MG63 (cell line): ENCODE data around the gene OXCT1. TPM values are rescaled to one million over a fixed set of nuclear protein-coding genes. Genes with fewer than 3 reads are reported as not detected.
A peak's percentile ranks its signal among the peaks of the same experiment; 100 is the strongest.
"Not testable (repeated sequence)": the region's sequence is repeated elsewhere in the genome, so short reads cannot be mapped to it uniquely, and the experiment has no call there.

Experiments
- DNase-seq: peaks from one replicate; pipeline ENCODE4 v3.0.0-alpha.2; 2020
- H3K27me3 ChIP-seq: fragments of 250-450 bp; sonication (Bioruptor Pico); 2 replicates; pipeline ENCODE4 v1.5.1; 2020; ENCODE audit warnings: mild to moderate bottlenecking, moderate library complexity
- H3K36me3 ChIP-seq: fragments of 250-450 bp; sonication (Bioruptor Pico); 2 replicates; pipeline ENCODE4 v1.5.1; 2020; ENCODE audit warnings: mild to moderate bottlenecking, moderate library complexity
- H3K4me3 ChIP-seq: fragments of 250-450 bp; sonication (Bioruptor Pico); 2 replicates; pipeline ENCODE4 v1.5.1; 2020; ENCODE audit warnings: mild to moderate bottlenecking, moderate library complexity
- H3K9me3 ChIP-seq: fragments of 250-450 bp; sonication (Bioruptor Pico); 2 replicates; pipeline ENCODE4 v1.5.1; 2020; ENCODE audit warnings: mild to moderate bottlenecking, moderate library complexity
- total RNA-seq: library from RNA; depleted of rRNA; stranded (reverse); fragments of >200 nt; shearing (Covaris generic); gene quantifications from 2 replicates; pipeline ENCODE4 v1.2.3, GENCODE V29; 2014; ENCODE audit warnings: low replicate concordance

OXCT1 gene
- total RNA-seq, 1 experiment from 2014 or later: 30.0 TPM

DNA sequence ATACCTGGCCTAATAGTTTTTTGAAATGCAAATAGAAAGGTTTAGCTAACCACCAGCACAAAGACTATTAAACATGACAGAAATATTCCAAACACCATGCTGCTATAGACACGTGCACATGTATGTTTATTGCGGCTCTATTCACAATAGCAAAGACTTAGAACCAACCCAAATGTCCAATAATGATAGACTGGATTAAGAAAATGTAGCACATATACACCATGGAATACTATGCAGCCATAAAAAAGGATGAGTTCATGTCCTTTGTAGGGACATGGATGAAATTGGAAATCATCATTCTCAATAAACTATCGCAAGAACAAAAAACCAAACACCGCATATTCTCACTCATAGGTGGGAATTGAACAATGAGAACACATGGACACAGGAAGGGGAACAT, 55.9 kb downstream of the OXCT1 start:
- not testable (repeated sequence) for DNase-seq, H3K27me3 ChIP-seq, H3K9me3 ChIP-seq, H3K36me3 ChIP-seq, H3K4me3 ChIP-seq

- DNase-seq: no peak
- Histone ChIP-seq H3K27me3 (no peaks in the 10 kb centered on the region), H3K36me3 (no peaks in the 10 kb centered on the region), H3K4me3 (no peak overlapping the region), H3K9me3 (no peaks in the 10 kb centered on the region)
Measured at GRCh38 chr5:41812156-41812555, 58.1 kb downstream of the OXCT1 start.

DNA sequence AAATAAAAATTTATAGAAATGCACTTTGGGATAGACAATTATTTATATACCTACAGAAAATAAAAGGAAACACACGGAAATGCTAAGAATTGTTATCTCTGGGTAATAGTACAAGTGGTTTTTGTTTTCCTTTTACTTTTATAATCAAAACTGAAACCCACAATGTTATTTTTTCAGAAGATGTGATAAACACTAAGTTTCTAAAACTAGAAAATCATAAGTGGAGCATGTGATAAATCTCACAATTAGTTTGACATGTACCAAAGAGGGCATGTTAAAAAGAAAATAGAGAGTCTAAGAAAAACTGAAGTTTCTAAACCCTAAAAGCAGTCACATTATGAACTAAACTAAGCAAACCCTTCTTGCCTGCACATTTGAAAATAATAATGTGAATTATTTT, 61.1 kb downstream of the OXCT1 start:
- H3K36me3 ChIP-seq: no peaks in the 10 kb centered on the region; the same call in 1 of the 2 replicates
- H3K4me3 ChIP-seq: no peak overlapping the region
- DNase-seq: no peak
- no peaks in the 10 kb centered on the region for H3K9me3 ChIP-seq
- no peaks in the 10 kb centered on the region for H3K27me3 ChIP-seq

- no peaks in the 10 kb centered on the region for H3K9me3 ChIP-seq
- DNase-seq: no peak
- H3K36me3 ChIP-seq: no peaks in the 10 kb centered on the region; the same call in 1 of the 2 replicates
- H3K4me3 ChIP-seq: no peak overlapping the region
- H3K27me3 ChIP-seq: no peaks in the 10 kb centered on the region
Measured at GRCh38 chr5:41808294-41808693, 61.9 kb downstream of the OXCT1 start.

DNA sequence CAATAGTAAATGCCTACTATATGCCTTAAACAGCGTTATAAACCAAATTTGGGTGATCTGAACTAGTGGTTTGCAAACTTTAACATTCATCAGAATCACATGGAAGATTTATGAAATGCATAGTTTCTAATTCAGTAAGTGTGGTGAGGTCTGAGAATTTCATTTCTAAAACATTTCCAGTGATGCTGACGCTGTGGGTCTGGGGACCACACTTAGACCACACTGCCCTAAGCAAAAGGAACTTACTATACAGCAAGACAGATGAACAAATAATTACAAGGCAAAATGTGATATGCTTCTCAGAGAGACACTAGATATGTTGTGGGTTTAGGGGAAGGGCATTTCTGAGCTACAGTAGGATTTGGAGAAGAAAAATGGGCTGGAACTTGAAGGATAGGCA, 72.6 kb downstream of the OXCT1 start:
- Histone ChIP-seq H3K36me3 (peaks cover 14% of the 10 kb centered on the region), H3K4me3 (no peak overlapping the region), H3K9me3 (no peaks in the 10 kb centered on the region), H3K27me3 (no peaks in the 10 kb centered on the region)
- DNase-seq: no peak

DNA sequence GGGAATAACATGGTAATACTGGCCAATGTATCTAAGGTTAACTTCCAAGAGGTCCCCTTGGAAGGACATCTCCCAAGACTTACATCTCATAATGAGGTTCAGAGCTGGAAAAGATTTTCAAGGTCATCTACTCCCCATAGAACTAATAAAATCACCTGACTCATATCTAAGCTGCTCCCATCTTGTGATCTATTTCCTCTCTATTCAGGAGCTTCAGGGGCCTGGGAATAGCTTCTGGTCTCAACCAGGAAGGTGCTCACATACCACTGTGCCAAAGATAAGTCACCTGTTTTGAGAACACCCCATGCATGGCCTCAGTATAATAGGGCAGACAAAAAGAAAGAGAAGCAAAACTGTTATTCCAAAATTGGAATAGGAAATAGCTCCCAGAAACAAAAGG, 74.2 kb downstream of the OXCT1 start:
- no peak for DNase-seq
- peaks cover 14% of the 10 kb centered on the region for H3K36me3 ChIP-seq

DNA sequence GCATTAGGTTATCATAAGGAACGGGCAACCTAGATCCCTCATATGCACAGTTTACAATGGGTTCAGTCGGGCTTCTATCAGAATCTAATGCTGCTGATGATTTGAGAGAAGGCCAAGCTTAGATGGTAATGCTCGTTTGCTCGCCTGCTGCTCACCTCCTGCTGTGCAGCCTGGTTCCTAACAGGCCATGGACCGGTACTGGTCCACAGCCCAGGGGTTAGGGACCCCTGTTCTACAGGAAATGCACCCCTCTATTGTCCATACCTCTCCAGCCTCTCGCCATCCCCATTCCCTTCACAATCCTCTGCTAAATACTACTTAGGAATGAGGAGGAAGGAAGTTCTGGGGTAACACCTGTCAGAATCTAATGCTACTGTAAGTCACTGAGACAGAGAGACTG, 75.1 kb downstream of the OXCT1 start:
- peaks cover 14% of the 10 kb centered on the region for H3K36me3 ChIP-seq
- H3K4me3 ChIP-seq: no peak overlapping the region
- no peaks in the 10 kb centered on the region for H3K9me3 ChIP-seq
- H3K27me3 ChIP-seq: no peaks in the 10 kb centered on the region
- no peak for DNase-seq

More for the DNA sequence above, 74.2 kb downstream of the OXCT1 start:
- Histone ChIP-seq H3K9me3 (no peaks in the 10 kb centered on the region), H3K27me3 (no peaks in the 10 kb centered on the region), H3K4me3 (no peak overlapping the region)

GRCh38 chr5:41794471-41794870, 75.8 kb downstream of the OXCT1 start:
- peaks cover 8% of the 10 kb centered on the region for H3K36me3 ChIP-seq
- no peak overlapping the region for H3K4me3 ChIP-seq
- DNase-seq: peak; percentile 70
- H3K9me3 ChIP-seq: no peaks in the 10 kb centered on the region
- H3K27me3 ChIP-seq: no peaks in the 10 kb centered on the region

- Histone ChIP-seq H3K36me3 (peaks cover 6% of the 10 kb centered on the region; the same call in 1 of the 2 replicates), H3K4me3 (no peak overlapping the region), H3K9me3 (no peaks in the 10 kb centered on the region), H3K27me3 (no peaks in the 10 kb centered on the region)
- DNase-seq: peak; percentile 74
Measured at GRCh38 chr5:41793141-41793770, 77.0 kb downstream of the OXCT1 start.

GRCh38 chr5:41790038-41790776, 80.0 kb downstream of the OXCT1 start:
- no peaks in the 10 kb centered on the region for H3K27me3 ChIP-seq
- DNase-seq: no peak
- no peak overlapping the region for H3K4me3 ChIP-seq
- peaks cover 2% of the 10 kb centered on the region; the same call in 1 of the 2 replicates for H3K36me3 ChIP-seq
- no peaks in the 10 kb centered on the region for H3K9me3 ChIP-seq

DNA sequence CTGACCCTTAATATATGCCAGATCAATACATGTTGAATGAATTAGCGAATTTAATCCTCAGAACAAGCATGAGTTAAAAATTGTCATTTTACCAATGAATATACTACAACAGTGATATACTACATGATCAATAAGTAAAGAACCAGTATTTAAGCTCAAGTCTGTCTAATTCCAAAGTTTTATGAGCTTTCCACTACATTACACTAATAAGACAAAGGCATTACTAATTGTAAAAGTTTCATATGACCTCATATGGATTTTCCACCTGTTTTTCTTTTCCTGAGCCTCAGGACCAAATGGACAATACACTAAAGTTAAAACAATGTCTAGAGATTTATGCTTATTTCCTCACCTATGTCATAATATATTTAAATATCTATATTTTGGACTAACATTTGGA, 80.8 kb downstream of the OXCT1 start:
- Histone ChIP-seq H3K27me3 (no peaks in the 10 kb centered on the region), H3K36me3 (peaks cover 2% of the 10 kb centered on the region; the same call in 1 of the 2 replicates), H3K4me3 (no peak overlapping the region), H3K9me3 (no peaks in the 10 kb centered on the region)
- no peak for DNase-seq

- Histone ChIP-seq H3K27me3 (no peaks in the 10 kb centered on the region), H3K9me3 (no peaks in the 10 kb centered on the region), H3K36me3 (peaks cover 2% of the 10 kb centered on the region; the same call in 1 of the 2 replicates), H3K4me3 (no peak overlapping the region)
- peak; percentile 3 for DNase-seq
Measured at GRCh38 chr5:41788941-41789368, 81.3 kb downstream of the OXCT1 start.

DNA sequence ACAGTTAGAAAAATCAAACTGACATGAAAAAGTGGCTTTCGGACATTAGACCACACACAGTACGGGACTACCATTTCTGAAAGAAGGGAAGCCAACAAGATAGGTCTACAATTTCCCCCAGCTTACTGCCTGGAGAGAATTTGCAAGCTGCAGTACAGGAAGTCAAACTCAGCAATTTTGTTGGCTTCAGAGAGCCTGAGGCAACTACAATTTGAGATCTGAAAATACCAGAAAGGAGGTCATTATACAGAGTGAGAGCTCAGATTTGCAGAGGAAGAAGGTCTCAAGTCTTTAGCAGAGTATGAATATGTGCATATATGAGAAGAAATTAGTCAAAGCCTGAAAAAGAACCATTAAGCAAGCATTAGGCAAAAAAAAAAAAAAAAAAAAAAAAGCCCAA, 83.0 kb downstream of the OXCT1 start:
- Histone ChIP-seq H3K4me3 (no peak overlapping the region), H3K36me3 (no peaks in the 10 kb centered on the region; the same call in 1 of the 2 replicates), H3K9me3 (no peaks in the 10 kb centered on the region), H3K27me3 (no peaks in the 10 kb centered on the region)
- no peak for DNase-seq

- no peaks in the 10 kb centered on the region for H3K27me3 ChIP-seq
- no peaks in the 10 kb centered on the region for H3K9me3 ChIP-seq
- DNase-seq: no peak
- no peaks in the 10 kb centered on the region; the same call in none of the 2 replicates for H3K36me3 ChIP-seq
- no peak overlapping the region for H3K4me3 ChIP-seq
Measured at GRCh38 chr5:41785061-41785460, 85.2 kb downstream of the OXCT1 start.

DNA sequence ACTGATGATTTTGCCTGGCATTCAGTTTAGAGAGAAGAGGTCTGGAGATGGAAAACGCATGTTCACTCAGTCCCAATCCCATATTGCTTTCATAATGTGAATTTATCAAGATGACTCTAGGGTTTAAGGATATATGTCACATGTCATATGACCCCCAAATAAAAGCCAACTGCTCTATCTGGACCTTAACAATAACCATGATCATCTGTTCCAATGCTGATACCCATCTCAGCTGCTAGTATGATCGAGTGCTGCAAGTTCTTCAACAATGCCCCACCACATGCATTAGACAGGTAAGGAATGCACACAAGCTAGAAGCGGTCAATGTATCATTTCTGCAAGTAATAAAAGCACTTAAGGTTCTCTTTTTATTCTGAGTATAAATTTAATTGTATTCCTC, 91.8 kb downstream of the OXCT1 start:
- Histone ChIP-seq H3K36me3 (no peaks in the 10 kb centered on the region; the same call in 1 of the 2 replicates), H3K27me3 (no peaks in the 10 kb centered on the region), H3K9me3 (no peaks in the 10 kb centered on the region), H3K4me3 (no peak overlapping the region)
- no peak for DNase-seq

DNA sequence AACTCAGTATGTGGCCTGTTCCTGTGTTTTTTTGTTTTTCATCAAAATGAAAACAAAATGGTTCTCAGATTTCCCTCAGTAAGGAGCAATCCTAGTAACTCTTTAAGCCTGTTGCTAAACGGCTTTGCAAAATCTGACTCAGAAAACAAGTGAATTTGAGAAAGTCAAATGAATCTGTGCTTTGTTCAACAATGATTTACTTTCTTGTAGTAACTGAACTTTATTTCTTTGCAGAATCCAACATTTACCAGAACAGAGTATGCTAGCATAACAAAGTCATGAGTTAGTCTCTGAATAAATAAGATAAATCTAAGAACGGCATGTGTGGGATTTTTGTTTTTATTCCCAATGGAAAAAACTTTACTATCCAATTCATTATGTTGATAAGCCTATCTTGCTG, 93.8 kb downstream of the OXCT1 start:
- Histone ChIP-seq H3K4me3 (no peak overlapping the region), H3K36me3 (no peaks in the 10 kb centered on the region), H3K9me3 (no peaks in the 10 kb centered on the region), H3K27me3 (no peaks in the 10 kb centered on the region)
- DNase-seq: no peak

DNA sequence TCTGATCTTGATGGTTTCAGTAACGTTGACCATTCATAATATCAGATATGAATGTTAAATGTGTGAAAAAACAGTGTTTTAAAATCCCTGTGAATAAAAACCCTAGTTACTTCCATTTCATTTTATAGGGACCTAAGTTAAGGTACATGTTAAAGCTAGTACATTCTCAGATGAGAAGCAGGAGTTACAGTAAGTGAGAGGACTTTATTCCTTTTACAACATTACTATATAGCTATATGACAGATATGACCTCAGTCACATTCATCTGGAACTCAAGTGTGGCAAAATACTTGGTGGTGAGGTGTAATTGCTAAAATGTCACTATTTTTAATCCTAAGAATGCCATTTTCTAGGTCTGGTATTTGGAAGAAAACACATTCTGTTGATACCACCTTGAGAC, 96.4 kb downstream of the OXCT1 start:
- no peaks in the 10 kb centered on the region for H3K36me3 ChIP-seq
- no peak for DNase-seq
- no peaks in the 10 kb centered on the region for H3K9me3 ChIP-seq
- no peak overlapping the region for H3K4me3 ChIP-seq
- H3K27me3 ChIP-seq: no peaks in the 10 kb centered on the region
